ENCODE data around the gene NTM.

DNA sequence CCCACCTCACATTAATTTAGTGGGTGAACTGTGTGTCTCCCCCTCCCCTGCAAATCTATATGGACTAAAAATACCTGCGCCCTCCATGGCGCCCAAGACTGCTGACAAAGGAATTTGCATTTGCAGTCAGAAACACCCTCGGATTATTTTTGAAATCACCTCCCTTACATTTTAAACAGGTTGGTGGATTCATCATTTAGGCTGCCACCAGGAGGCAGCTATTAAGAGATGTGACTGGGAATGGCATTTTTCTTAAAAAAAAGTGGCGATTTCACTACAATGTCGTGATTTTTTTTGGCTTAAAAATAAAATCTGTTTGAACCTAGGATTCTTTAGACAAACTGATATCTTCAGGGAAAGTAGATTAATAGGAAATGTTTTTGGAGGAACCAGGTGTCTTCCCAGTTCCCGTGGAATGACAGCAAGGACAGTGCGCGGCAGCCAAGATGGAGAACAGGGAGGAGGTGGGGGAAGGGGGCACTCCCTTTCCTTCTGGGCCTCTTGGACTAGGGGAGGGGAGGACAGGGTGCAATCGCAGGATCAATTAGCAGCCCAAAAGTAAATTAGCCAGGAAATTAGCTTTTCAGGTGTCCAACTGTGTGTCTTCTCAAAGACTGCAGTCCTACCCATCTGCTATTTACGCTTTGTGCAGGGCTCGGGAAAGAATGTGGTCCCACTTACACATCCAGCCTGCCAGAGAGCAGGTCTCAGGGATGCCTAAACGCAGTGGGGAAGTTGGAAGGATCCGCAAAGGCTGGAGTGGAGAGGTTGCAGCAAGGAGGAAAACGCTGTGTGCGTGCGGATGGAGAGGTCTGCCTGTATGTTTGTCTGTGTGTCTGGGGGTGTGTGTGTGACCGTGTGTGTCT is 496.4 kb downstream of the NTM start:
- TF ChIP-seq, protein P1, sequence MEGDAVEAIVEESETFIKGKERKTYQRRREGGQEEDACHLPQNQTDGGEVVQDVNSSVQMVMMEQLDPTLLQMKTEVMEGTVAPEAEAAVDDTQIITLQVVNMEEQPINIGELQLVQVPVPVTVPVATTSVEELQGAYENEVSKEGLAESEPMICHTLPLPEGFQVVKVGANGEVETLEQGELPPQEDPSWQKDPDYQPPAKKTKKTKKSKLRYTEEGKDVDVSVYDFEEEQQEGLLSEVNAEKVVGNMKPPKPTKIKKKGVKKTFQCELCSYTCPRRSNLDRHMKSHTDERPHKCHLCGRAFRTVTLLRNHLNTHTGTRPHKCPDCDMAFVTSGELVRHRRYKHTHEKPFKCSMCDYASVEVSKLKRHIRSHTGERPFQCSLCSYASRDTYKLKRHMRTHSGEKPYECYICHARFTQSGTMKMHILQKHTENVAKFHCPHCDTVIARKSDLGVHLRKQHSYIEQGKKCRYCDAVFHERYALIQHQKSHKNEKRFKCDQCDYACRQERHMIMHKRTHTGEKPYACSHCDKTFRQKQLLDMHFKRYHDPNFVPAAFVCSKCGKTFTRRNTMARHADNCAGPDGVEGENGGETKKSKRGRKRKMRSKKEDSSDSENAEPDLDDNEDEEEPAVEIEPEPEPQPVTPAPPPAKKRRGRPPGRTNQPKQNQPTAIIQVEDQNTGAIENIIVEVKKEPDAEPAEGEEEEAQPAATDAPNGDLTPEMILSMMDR (tag by site-specific recombination; IDR thresholded peaks at IDR 0.05) = no peak
- TF ChIP-seq, protein P2, sequence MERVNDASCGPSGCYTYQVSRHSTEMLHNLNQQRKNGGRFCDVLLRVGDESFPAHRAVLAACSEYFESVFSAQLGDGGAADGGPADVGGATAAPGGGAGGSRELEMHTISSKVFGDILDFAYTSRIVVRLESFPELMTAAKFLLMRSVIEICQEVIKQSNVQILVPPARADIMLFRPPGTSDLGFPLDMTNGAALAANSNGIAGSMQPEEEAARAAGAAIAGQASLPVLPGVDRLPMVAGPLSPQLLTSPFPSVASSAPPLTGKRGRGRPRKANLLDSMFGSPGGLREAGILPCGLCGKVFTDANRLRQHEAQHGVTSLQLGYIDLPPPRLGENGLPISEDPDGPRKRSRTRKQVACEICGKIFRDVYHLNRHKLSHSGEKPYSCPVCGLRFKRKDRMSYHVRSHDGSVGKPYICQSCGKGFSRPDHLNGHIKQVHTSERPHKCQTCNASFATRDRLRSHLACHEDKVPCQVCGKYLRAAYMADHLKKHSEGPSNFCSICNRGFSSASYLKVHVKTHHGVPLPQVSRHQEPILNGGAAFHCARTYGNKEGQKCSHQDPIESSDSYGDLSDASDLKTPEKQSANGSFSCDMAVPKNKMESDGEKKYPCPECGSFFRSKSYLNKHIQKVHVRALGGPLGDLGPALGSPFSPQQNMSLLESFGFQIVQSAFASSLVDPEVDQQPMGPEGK (tag by site-specific recombination; IDR thresholded peaks at IDR 0.05) = no peak
- no peak for TF ChIP-seq ZNF776 (tag by site-specific recombination; IDR thresholded peaks at IDR 0.05; ENCODE audit: borderline replicate concordance)
- TF ChIP-seq ZSCAN30 (tag by site-specific recombination; IDR thresholded peaks at IDR 0.05) = no peak
- no peak for TF ChIP-seq ZNF610 (tag by site-specific recombination; IDR thresholded peaks at IDR 0.05; ENCODE audit: borderline replicate concordance)
- TF ChIP-seq ZNF423 (tag by site-specific recombination; IDR thresholded peaks at IDR 0.05) = no peak
- TF ChIP-seq SP2 (tag by site-specific recombination; IDR thresholded peaks at IDR 0.05) = no peak
- TF ChIP-seq, protein P3, sequence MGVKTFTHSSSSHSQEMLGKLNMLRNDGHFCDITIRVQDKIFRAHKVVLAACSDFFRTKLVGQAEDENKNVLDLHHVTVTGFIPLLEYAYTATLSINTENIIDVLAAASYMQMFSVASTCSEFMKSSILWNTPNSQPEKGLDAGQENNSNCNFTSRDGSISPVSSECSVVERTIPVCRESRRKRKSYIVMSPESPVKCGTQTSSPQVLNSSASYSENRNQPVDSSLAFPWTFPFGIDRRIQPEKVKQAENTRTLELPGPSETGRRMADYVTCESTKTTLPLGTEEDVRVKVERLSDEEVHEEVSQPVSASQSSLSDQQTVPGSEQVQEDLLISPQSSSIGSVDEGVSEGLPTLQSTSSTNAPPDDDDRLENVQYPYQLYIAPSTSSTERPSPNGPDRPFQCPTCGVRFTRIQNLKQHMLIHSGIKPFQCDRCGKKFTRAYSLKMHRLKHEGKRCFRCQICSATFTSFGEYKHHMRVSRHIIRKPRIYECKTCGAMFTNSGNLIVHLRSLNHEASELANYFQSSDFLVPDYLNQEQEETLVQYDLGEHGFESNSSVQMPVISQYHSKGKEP (tag by site-specific recombination; IDR thresholded peaks at IDR 0.05) = no peak

All from HEK293 (cell line).